Upper lobe of left lung (tissue), 4 donors: ENCODE data around the gene MAFF.

Experiments
- POLR2A ChIP-seq, 4 donors: fragments of 450-650 bp; IDR thresholded peaks; one replicate each; pipeline ENCODE4 v1.5.1; 2016 to 2017; ENCODE audit warnings: antibody characterized with exemption in 4 of 4, mild to moderate bottlenecking in 2 of 4
- POLR2AphosphoS5 ChIP-seq, 2 donors: sonication (generic); formaldehyde crosslinking; IDR thresholded peaks; one replicate each; pipeline ENCODE4 v1.5.1; 2017; ENCODE audit warnings: antibody characterized with exemption in 2 of 2
- TF ChIP-seq, protein P1 (sequence below), 6 experiments: fragments of 450-650 bp in 4 of 6; fragments of 200-600 bp in 2 of 6; sonication (generic) in 2 of 6; IDR thresholded peaks; one replicate each; pipeline ENCODE4 v1.5.1; 2016 to 2019; ENCODE audit warnings: antibody characterized with exemption in 6 of 6

DNA sequence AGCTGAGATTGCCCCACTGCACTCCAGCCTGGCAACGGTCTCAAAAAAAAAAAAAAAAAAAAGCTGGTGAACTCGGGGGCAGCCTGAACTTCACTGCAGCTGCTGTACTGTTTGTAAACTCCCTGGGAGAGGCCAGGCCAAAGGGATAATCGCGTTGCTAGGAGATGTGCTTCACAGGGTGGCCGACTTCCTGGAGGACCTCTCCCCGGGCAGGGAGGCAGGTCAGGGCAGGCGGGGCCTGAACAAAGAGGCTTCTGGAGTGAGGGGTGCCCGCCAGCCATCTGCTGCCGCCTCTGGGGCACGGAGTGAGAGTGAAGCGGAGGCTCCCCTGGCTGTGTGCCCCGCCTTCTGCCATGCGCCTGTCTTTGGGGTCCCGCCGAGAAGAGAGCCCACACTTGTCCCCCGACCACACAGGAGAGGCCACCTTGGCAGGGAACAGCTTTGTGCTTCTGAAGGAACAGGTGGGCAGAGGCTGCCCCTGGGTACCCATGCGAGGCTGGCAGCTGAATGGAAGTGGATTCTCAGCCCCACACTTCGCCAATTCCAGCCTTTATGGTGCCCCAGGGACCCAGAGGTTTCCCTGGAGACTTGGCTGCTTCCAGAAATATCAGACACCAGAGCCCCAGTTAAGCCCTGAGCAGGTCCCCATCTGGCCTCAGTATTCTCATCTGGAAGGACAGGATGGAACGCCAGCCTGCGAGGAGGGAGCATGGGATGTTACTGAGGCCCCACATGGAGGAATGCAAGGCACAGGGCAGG is 41.4 kb downstream of the MAFF start:
- TF ChIP-seq, protein P1, sequence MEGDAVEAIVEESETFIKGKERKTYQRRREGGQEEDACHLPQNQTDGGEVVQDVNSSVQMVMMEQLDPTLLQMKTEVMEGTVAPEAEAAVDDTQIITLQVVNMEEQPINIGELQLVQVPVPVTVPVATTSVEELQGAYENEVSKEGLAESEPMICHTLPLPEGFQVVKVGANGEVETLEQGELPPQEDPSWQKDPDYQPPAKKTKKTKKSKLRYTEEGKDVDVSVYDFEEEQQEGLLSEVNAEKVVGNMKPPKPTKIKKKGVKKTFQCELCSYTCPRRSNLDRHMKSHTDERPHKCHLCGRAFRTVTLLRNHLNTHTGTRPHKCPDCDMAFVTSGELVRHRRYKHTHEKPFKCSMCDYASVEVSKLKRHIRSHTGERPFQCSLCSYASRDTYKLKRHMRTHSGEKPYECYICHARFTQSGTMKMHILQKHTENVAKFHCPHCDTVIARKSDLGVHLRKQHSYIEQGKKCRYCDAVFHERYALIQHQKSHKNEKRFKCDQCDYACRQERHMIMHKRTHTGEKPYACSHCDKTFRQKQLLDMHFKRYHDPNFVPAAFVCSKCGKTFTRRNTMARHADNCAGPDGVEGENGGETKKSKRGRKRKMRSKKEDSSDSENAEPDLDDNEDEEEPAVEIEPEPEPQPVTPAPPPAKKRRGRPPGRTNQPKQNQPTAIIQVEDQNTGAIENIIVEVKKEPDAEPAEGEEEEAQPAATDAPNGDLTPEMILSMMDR (IDR thresholded peaks at IDR 0.05), result no peak
- TF ChIP-seq POLR2AphosphoS5 (IDR thresholded peaks at IDR 0.05) (peak; percentile 15 to 59), POLR2A (IDR thresholded peaks at IDR 0.05) (no peak)
